ENCODE data around the gene GADD45G.

GADD45G gene

DNA sequence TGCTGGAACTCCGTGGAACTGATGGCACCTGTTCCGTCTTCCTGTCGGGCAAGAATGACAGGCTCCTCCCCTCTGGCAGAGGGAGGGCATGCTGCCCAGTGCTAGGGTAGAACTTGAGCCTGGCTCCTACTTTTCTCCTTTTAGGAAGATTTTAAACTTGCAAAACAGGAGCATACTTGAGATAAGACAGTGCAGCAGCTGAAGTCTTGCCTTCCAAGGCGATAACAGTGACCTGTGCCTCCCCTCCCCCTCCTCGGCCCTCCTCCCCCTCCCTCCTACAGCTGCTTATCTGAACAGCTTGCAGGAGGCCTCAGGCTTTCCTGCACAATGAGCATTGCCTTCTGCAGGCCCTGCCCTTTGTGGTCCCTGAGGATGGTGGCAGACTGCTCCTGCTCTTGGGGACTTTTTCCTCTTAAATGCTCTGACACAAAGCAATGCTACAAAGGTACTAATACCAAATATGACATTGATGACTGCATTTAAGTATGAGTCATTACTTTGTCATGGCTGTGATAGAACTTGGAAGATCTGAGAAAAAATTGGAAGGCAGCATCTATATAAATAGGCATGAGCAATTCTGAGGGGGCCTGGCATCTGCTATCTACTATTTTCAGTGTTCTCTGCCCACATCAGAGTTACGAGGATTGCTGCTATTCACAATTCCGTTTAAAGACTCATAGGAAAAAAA lies 2.0 kb downstream of the GADD45G start:
- DNase-seq (ENCODE audit: insufficient read length, low spot score) (no peak), FAIRE-seq (no peak)

DNA sequence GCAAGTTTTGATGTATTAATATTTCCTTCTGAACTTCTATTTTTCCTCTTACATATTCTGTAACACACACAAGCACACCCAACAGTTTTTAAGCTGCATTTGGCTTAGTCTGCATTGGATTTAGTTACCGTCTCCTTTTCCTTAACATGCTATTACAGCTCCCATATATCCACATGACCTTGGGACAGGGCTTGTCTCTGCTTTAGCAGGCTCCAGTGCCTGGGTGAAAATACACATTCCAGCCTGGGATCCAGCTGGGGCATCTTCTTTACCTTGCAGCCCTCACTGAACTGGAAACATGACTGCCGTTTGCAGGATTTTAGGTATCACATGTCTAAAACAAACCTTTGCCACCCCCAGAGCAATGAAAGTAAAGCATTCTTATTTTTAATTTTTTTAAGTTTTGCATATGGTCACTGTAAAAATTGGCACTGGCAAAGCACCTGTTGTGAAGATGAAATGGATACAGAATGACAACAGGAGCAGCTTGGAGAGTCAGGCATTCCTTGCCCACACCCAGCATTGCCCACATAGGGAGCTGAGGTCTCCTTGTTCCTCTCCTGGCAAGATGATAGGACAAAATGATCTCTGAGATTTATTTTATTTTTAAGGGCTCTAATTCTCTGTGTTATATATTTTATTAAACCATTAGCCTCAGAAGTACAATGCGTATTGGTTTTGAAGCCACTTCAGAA lies 4.0 kb downstream of the GADD45G start:
- FAIRE-seq (no peak), DNase-seq (ENCODE audit: insufficient read length, low spot score) (no peak)

DNA sequence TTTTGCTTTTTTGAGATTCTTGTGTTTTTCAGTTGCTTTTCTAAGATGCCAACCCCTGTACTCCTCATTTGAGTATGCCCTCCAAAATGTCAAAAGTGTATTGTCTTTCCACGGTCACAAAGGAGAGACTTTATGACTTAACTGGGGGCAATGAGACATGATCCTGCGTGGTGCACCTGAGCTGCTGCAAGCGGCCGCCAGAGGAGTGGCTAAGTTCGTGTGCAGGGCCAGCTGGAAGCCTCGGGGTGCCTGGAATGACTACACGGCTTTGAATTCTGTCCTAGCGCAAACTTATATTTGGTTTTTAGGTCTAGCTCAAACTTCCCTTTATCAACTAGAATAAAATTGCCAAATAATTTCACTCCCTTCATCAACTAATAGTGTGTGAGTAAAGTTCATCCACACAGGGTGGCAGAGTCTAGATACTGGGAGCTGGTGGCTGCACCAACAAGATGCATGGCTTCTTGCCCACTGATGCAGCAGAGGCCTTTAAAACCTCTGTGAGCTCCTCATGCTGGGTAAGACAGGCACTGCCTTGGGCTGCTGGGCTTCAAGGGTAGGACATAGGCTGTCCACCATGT lies 4.7 kb downstream of the GADD45G start:
- FAIRE-seq: no peak
- DNase-seq (ENCODE audit: insufficient read length, low spot score): no peak

DNA sequence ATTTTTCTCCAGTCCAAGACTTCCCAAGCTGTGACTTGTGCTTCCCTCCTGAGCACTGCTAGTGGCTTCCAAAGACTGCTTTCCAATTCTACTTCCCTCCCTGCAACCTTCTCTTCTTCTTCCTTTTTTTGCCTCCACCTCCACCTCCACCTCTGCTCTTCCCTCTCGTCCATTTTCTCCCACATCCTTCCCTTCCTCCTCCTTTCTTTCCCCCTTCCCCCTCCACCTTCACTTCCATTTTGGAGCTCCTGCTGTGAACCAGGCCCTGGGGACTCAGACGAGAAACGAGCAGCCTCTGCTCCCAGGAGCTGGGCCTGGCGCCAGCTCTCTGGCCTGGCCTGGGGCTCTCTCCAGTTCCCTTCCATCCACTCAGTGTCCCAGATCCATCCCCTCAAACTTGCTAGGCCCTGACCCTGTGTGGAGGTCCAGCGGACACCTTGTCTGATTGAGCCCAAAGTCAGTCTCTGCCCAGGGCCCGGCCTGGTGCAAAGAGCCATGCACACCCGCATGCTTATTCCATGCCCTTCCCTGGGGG lies 5.6 kb downstream of the GADD45G start:
- DNase-seq (ENCODE audit: insufficient read length, low spot score) (no peak), FAIRE-seq (no peak)

DNA sequence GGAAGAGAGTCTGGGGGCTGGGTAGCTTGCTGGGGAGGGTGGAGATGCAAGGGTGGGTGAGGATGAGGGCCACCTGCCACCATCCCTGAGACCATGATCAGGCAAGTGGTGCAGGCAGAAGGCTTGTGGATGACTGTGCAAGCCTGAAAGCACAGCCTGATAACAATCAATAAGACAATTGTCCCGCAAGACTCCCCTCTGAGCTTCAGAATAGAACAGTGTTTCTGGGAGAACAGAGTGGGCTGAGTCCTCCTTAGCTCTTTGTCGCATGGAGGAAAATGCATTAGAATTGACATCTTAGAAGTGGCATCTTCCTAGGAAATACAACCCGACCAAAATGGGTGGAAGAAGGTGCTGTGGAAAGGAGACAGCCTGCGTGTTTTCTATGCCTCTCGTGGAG lies 6.6 kb downstream of the GADD45G start:
- FAIRE-seq (no peak), DNase-seq (ENCODE audit: insufficient read length, low spot score) (no peak)

DNA sequence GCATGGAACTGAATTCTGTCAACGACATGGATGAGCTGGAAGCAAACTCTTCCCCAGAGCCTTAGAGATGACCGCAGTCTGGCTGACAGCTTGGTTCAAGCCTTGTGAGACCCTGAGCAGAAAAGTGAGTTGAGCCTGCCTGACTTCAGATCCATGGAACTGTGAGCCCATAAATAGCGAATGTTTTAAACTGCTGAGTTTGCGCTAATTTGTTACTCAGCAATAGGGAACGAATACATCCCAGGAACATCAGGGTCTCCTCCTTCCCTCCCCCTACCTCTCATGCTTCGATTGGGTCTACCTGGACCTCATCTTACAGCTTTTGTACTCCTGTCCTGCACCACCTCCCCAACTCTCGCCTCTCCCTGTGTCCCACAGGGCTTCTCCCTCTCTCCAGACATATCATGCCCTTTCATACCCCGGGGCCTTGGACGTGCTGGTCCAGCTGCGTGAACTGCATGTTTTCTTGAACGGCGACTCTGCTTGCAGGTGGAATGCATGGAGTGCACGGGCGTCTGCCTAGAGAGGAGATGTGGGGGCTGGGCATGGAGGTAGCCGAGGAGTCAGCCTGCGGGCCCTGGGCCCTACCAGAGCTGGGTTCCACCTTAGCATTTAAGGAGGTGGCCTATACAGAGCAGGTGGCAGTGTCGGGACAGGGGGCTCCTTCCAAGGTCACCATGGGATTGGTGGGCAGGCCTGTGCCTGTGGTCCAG lies 7.9 kb downstream of the GADD45G start:
- FAIRE-seq (no peak), DNase-seq (ENCODE audit: insufficient read length, low spot score) (no peak)

DNA sequence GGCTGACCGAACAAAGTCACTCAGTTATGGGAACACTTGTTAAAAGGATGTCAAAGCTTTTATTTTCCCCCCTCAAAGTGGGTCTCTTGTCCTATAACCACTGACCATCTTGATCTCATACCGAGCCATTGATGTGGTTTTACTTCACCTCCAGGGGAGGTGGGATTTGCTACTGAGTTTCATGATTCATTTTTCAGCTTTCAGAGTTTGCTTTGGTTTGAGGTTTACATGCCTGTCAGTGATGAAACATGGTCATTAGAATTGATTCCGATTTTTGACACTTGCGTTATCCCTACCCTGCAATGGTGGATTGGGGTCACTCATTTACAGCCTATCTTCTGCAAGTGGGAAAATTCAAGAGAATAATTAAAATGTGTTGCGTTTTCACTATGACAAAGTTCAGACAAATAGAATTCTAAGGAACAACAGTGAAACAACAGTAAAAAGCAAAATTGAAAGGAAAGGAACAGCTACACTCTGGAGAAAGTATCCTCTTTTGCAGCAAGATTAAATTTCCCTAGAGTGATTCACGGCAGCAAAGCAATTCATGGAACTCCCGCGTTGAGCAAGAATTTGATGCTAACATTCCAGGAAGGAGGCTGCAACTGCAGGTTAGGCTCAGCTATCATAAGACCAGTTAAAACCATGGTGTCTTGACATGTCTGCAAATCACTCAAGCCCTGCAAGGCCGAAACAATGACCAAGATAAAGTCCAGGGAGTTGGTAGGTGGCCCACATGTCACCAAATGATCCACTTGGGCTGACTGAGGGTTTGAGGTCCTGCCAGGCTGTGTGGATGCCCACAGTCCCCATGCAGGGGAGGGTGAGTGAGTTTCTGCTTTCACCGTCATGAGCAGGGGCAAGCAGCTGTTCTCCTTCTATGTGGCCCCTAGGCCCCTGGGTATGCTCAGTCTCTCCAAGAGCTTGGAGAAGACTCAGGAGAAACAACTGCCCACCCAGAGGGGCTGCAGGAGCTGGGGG lies 9.4 kb downstream of the GADD45G start:
- FAIRE-seq: no peak
- DNase-seq (ENCODE audit: insufficient read length, low spot score): no peak

DNA sequence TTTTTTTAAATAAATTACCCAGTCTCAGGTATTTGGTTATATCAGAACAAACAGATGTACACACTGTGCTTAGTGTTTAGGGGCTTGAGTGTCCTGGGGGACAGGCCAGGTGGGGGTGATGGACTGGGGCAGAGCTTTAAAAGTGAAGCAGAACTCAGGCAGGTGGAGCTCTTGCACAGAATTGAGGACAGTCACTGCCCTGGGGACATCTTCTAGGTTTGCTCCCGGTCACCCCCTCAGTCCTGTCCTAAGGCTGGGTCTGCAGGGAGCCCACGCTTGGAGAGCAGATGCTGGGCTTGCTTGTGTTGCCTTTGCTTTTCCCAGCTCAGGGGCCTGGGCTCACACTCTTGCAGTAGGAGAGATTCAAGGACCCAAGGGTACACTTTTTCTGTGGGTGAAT lies 10.8 kb downstream of the GADD45G start:
- FAIRE-seq (no peak), DNase-seq (ENCODE audit: insufficient read length, low spot score) (no peak)

DNA sequence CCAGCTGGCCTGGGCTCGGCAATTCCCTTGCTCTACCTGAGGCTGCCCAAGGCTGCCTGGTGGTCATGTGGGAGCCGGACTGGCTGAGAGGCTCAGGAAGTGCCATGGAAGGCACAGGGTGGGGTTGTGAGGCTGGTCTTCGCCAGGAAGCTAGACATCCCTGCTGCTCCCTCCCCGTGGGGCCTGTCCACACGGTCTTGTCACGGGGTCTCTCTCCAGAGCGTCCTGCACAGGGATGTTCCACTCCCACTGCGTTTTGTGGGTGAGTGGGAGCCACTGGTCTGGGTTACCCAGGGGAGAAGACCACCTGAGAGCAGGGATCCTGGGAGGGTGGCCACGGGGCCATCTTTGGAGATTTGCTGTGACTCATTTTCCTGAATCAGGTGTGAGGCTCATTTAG lies 11.6 kb downstream of the GADD45G start:
- FAIRE-seq: no peak
- DNase-seq (ENCODE audit: insufficient read length, low spot score): no peak

DNA sequence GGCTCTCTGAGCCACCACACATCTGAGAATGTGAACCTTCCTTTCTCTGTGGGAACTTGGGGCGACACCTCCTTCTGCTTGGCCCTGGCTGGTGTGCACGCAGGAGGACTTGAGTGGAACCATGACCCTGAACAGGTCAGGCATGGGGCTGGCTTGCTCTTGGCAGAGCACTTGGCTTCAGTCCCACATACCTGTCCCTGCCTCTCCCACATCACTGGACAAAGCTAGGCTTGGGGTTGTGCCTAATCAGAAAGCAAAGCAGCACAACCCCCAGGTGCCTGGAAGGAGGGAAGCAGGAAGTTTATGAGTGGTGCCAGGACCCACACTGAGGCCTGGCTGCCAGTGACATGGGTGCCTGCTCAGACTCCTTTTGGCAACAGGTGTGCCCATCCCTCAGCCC lies 13.2 kb downstream of the GADD45G start:
- DNase-seq (ENCODE audit: insufficient read length, low spot score) (no peak), FAIRE-seq (no peak)

DNA sequence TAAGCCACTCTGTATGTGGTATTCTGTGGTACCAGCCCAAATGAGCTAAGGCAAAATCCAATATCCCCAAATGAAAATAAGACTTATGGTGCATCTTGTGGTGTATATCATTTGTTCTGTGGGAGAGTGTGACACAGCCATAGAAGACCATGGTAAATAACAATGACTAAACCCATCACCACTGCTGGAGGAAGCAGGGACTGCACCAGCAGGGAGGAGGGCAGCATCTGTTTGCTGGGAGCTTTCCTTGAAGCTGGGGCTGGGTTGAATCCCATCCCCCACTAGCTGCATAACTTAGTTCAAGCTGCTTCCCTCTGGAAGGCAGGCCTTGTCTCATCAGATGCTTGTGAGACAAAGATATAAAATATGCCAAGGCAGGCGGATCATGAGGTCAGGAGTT lies 14.2 kb downstream of the GADD45G start:
- FAIRE-seq: no peak
- no peak for DNase-seq (ENCODE audit: insufficient read length, low spot score)

DNA sequence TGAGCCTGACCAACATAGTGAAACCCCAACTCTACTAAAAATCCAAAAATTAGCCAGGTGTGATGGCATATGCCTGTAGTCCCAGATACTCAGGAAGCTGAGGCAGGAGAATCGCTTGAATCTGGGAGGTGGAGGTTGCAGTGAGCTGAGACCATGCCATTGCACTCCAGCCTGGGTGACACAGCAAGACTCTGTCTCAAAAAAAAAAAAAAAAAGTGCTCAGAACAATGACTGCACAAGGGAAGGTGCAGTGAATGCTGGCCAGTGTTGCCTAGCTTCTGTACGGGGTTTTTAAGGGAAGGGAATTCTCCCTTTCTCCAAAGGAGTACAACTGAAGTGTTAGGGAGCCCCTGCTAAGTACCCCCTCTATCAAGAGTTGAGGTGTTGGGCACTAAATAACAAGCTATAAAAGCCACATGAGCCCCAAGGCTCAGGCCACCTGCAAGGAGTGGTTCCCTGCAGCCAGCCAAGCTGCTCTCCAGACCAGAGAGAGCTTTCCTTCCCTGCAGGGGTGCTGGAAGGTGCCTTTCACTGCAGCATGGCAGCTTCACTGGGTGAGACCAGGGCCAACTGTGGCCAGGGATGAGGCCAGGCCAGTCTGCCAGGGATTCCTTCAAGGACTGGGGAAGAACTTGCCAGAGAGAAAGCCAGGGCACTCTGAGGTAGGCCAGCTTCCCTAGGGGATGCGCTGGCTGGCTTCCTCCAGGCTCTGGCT lies 14.8 kb downstream of the GADD45G start:
- DNase-seq (ENCODE audit: insufficient read length, low spot score) (no peak), FAIRE-seq (no peak)

DNA sequence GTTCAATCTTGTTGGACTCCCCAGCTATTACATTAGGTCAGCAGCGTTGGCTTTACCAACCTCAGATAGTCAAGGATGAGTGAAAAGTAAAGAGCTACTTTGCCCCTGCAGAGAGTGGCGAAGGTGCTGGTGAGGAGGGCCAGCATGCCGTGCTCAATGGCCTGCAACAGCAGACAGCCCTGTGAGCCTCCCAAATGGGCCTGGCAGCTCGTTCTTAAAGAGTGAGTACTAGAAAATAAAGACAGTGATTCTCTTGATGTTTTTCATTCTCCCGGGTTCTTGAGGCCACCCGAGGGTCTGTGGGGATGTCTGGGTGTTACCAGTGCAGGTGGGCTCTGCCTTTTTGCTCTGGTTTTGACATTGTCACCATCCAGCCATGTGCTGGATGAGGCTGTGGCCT lies 16.2 kb downstream of the GADD45G start:
- DNase-seq (ENCODE audit: insufficient read length, low spot score) (no peak), FAIRE-seq (no peak)

DNA sequence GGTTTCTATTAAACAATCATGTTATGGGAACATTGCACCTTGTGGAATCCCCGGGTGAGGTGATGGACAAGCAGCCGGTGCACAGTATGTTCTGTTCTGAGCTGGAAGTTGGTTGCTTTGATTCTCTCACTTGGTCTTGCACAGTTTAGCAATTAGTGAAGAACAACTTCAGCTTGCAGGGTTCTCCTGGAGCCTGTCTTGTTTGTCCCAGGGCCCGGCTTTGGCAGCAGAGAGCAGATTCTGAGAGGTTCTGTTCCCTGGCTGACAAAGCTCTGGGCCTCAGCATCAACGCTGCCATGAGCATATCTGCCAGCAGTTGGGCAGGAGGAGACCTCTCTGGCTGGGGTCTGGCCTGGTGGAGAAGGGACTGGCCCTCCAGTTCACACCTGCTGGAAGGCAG lies 16.9 kb downstream of the GADD45G start:
- FAIRE-seq (no peak), DNase-seq (ENCODE audit: insufficient read length, low spot score) (no peak)

DNA sequence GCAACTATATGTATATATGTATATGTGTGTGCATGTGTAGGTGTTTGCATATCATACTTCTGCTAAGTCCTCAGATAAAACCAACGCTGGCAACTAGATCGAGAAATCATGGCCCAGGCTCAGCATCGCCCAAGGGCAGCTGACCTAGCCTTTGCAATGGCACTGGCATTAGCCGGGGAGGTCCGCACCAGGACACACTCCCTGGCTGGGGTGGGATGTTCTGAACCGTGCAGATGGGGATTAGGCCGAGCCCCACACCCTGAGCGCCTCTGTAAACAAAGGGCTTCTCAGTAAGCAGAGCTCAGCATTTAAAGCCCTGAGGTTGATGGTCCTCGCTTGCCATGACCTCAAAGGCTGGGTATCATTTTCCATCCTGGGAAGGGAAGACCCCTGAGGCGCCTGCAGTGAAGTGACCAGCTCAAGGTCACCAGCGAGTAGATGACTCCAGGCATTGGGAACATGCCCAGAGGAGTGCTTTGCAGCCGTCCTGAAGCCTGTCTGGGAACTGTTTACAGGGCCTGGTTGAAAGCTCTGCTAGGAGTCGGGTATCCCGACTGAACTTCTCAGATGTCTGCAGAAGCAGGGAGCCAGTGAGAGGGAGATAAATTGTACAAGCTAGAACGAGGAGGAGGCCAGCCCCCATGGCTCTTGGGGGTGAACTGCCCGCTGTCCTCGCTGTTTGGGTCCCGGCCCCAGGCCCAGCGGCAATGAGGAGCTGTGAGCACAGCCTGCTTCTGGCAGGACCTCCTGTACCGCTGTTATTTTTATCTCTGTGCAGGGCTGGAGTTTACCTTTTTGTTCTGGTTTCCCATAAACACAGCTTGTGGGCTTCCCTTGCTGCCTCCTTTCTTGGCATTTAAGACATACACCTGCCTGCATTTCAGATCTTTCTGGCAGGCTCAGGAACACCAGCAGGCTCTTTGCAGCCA lies 18.4 kb downstream of the GADD45G start:
- FAIRE-seq: no peak
- DNase-seq (ENCODE audit: insufficient read length, low spot score): no peak

DNA sequence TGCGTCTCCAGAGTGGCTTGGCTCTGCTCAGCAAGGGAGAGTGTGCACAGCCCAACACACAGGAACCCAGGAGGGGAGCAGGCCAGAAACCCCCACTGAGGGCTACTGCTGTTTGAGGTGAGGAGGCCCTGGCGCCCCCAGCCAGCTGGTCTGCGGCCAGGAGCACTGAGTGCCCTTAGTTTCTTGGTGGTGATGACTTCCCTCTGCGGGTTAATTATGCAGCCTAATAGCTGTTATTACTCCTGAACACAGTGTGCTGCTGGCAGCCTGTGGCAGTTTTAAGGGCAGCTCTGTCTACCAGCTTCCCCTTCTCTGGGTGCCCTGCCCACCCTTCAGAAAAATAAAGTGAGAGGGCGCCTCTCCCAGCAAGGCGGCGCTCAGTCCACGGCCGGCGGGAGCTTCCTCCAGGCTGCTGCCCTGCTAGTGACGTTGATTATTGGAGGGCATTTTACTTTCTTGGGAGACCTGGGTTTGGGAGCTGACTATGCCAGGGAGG lies 19.2 kb downstream of the GADD45G start:
- FAIRE-seq: no peak
- no peak for DNase-seq (ENCODE audit: insufficient read length, low spot score)

DNA sequence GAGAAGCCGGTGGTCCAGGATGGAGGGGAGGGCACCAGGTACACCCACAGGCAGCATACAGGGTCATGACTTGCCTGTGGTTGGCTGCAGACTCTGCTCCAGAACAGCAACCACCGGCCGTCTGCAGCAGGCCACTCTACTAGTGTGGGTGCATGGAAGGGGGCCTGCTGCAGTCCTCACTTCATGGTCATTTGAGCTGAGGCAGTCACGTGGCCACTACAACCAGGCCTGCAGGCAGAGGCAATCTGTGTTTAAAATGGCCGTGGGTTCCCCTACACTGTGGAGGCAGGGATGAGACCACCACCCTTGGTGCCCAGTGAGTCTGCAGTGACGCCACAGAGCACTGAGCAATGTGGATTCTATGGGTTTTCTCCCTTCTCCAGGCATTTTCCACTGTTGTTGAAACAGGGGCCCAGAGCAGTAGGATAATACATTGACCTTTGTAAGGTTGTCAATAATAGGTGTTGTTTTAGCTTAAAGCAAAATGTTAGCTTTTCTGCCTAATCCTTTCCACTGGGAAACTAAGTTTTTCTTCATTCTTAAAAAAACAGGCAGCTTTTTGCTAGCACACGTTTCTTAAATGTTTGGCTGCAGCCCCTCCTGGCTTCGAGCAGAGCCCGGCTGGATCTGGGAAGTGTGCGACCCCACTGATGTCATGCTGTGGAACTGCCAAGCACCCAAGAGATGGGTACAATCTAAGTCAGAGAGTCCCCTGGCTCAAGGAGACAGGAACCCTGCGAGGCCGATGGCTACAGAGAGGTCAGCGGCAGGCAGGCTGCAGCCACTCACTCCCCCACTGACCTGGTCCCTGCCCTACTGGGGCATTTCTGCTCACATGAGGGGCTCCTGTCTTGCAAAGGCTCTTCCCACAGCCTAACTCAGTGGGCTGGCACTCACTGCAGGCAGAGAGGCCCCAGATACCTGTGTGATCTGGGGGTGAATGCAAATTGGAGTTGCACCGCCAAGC lies 21.2 kb downstream of the GADD45G start:
- no peak for FAIRE-seq
- no peak for DNase-seq (ENCODE audit: insufficient read length, low spot score)
